Hematopoietic multipotent progenitor cell treated with erythropoietin and hydrocortisone succinate and interleukin-3 and kit ligand, for 6 days (in vitro differentiated cells): ENCODE results near the gene INPP5F.
"Not testable (repeated sequence)": the region's sequence is repeated elsewhere in the genome, so short reads cannot be mapped to it uniquely, and the experiment has no call there.

Experiments
- DNase-seq: peaks from one replicate; pipeline ENCODE4 v3.0.0-alpha.2; 2015

INPP5F gene

DNA sequence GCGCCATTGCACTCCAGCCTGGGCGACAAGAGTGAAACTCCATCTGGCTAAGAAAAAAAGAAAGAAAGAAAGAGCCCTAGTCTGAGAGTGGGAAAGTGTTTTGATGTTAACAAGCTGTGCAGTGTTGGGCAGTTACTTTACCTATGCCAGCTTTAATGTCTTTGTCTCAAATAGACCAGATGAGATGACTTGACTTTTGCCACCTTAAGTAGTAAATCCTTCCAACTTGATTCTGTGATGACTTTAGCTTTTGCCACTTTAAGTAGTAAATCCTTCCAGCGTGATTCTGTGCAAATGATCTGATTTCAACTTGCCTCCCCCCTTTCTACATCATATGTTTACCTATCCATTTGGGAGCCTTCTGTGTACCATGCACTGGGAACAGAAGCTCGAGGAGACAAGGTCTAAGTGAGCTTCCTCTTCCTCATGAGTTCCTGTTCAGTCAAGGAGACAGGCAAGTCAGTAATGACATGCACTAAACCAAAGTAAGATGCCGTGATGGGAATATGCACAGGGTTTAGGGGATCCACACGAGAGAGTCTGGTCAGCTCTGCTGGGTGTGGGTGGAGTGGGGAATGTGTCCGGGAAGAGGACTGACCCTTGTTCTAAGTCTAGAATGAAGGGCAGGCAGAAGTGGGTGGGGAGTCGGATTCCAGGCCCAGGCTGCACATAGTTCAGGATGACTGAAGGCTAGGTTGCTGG lies 17.2 kb downstream of the INPP5F start:
- no peak for DNase-seq

DNA sequence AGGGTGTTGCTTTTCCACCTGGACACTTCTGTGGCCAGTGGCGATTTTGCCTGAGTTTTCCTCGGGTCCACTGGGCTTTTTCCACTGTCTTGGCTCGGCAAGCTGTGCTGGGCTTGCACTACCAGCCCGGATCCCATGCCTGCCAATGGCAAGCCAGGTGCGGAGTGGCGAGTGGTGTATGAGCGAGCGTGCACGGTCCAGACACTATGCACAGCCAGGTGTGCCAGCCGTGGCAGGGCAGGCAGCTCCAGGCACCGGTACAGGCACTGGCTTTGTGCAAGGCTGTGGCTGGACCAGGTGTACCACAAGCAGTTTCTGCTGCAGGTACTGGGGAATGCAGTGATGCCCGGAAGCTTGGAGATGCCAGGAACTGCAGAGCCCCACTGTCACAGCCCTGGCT lies 22.1 kb downstream of the INPP5F start:
- no peak for DNase-seq

- DNase-seq: no peak
These were observed 23.0 kb downstream of the INPP5F start for GRCh38 chr10:119748871-119749270.

GRCh38 chr10:119749455-119749854 lies 23.6 kb downstream of the INPP5F start:
- DNase-seq: no peak

DNA sequence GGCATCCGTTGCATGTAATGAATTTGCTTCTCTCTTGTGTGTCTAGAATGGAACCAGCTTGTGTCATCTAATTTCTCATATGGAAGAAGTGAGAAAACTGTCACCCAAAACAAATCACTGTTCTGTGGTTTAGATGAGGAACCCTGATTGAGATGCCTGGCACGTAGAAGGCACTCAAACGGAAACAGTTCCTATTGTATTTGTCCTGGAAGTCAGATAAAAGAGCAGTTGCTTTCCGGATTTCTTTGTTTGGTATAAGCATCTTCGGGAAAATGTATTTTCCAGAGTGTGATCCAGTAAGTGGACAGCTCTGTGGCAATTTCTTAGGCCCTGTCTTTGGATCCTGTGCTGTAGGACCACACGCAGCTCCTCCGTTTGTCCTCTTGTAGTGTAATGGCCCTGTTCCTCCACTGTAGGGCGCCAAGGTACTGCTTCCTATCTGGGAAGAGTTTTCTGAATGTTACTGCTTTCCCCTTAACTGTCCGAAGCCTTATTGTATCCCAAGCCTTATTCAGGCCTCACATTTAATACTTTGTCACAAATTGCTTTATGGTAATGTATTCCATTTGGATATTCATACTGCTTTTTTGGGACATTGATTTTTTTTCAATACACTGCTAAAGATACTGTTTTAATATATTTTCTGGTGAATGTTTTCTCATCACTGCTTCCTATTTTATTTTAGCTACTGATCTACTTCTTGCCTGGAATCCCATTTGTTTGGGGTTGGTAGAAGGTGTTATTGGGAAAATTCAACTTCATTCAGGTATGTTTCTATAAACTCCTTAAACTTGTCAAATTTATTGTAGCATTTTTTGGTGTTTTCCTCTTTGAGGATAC lies 24.8 kb downstream of the INPP5F start:
- peak; percentile 88 for DNase-seq

GRCh38 chr10:119753309-119753708 lies 27.5 kb downstream of the INPP5F start:
- DNase-seq: no peak

GRCh38 chr10:119754085-119754484 lies 28.2 kb downstream of the INPP5F start:
- no peak for DNase-seq

GRCh38 chr10:119754936-119755335 lies 29.1 kb downstream of the INPP5F start:
- no peak for DNase-seq

GRCh38 chr10:119755446-119755845 lies 29.6 kb downstream of the INPP5F start:
- DNase-seq: no peak

DNA sequence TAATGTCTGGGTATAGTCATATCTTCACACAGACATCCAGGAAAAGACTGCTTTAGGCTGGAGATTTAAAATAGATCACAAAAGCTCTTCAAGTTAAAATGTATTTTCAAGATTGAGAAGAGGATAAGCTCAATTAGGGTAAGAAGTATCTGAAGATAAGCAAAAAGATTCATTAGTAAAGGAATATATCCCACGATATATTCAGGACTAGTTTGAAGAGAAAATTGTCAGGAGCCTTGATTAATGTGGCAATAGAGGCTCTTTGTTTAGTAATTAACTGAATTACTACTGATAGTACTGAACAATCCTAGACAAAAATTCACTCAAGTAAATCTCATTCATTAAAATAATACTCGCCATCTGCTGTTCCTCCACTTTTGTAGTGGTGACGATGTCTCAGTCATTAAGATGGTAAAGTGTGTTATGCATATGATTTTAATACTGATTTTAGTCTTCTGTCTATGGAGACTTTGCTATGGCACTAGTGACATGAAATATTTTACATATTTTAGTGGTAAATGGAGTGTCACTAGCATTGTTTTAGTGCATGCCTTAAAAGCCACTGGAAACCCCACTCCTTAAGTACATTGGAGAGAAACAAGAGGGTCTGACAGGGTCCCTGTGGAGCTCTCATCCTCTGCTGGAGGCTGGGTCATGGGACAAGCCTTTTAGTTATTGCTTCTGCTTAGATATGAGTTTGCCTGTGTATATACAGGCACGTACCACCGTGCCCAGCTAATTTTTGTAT lies 32.8 kb downstream of the INPP5F start:
- no peak for DNase-seq

DNA sequence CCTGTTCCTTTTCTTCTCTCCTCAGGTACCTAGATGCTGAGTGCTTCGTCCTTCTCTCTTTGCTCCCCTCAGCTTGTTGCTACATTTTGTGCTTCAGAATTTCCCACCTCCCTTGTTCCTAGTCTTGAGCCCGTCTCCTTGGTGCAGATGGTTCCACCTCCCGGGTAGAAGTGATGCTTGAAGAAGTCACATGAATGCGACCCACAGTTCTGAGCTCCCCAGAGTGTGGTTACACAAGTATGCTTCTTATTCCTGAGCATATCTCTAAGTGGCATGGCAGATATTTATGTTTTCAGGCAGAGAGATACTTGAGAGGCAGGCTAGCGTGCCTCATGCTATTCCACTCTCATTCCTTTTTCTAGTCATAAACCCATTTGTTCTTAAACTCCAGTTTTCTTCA lies 34.0 kb downstream of the INPP5F start:
- DNase-seq: no peak

GRCh38 chr10:119761106-119761505 lies 35.3 kb downstream of the INPP5F start:
- no peak for DNase-seq

GRCh38 chr10:119762035-119762434 lies 36.2 kb downstream of the INPP5F start:
- DNase-seq: no peak

- DNase-seq: no peak
These were observed 37.3 kb downstream of the INPP5F start for GRCh38 chr10:119762805-119763798.

DNA sequence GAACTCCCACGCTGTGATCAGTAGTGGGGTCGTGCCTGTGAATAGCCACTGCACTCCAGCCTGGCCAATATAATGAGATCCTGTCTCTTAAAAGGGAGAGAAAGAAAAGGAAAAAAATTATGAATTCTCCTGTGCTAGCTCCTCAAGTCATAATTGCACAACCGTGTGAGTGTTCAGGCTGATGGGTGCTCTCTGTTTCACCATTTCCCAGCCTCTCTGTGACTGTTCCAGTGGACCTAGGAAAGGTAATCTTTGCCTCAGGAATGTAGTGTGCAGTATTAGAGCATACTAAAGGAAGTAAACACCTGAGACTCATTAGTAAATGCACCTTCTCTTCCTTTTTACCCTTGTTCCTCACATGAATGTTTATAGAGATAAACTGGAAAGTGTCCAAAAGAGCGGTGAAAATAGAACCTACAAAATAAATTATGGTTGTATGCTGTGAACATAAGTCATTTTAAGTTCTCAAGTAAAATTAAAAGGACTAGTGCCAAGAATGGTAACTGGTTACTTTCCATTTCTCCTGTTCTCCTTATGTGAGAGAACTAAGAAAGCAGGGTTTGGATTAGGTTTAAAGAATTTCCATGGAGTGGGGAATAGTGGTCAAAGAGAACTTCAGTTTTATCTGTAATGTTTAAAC lies 42.7 kb downstream of the INPP5F start:
- DNase-seq: peak; percentile 46

GRCh38 chr10:119769886-119770285 lies 44.0 kb downstream of the INPP5F start:
- no peak for DNase-seq

DNA sequence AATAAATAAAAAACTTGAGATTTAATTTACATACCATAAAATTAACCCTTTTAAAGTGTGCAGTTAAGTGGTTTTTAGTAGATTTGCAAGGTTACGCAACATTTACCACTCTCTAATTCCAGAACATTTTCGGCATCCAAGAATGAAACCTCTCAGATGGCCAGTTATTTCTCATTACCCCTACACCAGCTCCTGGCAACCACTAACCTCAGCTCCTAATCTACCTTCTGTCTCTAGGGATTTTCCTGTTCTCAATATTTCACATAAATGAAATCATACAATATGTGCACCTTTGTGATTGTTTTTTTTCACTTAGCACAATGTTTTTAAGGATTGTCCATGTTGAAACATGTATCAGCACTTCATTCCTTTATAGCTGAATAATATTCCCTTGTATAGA lies 45.1 kb downstream of the INPP5F start:
- no peak for DNase-seq

DNA sequence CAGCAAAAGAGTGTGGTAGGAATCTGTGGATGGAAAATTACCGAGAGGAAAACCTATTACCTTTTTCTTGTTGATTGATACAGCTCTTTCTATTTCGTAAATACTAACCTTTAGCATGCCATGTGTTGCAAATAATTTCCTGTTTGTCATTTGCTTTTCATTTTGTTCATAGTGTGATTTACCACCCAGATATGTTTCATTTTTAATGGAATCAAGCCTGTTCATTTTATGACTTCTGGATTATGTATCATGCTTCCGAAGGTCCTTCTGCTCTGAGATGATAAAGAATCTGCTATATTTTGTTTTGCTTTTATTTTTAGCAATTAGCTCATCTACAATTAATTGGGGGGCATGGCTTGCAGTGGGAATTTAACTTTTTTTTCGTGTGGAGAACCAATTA lies 46.5 kb downstream of the INPP5F start:
- DNase-seq: no peak

DNA sequence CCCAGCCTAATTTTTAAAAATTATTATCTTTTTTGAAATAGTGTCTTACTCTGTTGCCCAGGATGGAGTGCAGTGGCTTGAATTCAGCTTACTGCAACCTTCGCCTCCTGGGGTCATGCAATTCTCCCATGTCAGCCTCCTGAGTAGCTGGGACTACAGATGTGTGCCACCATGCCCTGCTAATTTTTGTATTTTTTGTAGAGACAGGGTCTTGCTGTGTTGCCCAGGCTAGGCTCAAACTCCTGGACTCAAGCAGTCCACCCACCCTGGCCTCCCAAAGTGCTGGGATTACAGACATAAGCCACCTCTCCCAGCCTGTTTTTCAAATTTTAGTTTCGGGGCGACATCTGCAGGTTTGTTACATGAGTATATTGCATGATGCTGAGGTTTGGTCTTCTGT lies 47.2 kb downstream of the INPP5F start:
- DNase-seq: not testable (repeated sequence)

- no peak for DNase-seq
These were observed 49.7 kb downstream of the INPP5F start for GRCh38 chr10:119775529-119775928.

- DNase-seq: no peak
These were observed 50.7 kb downstream of the INPP5F start for GRCh38 chr10:119776536-119776935.

- no peak for DNase-seq
These were observed 51.8 kb downstream of the INPP5F start for GRCh38 chr10:119777686-119778085.
